Esophagus squamous epithelium (tissue), 4 donors: ENCODE results near the gene VMO1.

Experiments
- POLR2A ChIP-seq, 4 donors: fragments of 450-650 bp; IDR thresholded peaks; one replicate each; pipeline ENCODE4 v1.6.1; 2017; ENCODE audit warnings: antibody characterized with exemption in 4 of 4, mild to moderate bottlenecking in 4 of 4, moderate library complexity in 3 of 4
- TF ChIP-seq, protein P1 (sequence below), 6 experiments: fragments of 450-650 bp in 4 of 6; fragments of 200-600 bp in 2 of 6; sonication (generic) in 2 of 6; IDR thresholded peaks; one replicate each; pipeline ENCODE4 v1.5.1; 2016 to 2019; ENCODE audit warnings: antibody characterized with exemption in 6 of 6, mild to moderate bottlenecking in 4 of 6, moderate library complexity in 4 of 6

DNA sequence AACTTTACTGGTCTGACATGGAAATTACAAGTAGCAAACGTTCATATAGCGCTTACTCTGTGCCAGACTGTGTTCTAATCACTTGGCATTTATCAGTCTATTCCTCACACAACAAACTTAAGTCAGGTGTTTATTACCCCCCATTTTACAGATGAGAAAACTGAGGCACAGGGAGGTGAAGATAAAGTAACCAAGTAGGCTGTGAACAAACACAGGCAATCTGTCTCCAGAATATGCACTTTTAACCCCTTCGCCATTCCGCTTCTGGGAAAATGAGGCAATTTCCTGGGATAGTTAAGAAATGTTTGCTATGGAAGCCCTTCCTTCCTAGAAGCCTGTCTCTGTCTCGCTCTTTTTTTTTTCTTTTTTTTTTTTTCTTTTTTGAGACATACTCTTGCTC lies 34.2 kb downstream of the VMO1 start:
- TF ChIP-seq, protein P1, sequence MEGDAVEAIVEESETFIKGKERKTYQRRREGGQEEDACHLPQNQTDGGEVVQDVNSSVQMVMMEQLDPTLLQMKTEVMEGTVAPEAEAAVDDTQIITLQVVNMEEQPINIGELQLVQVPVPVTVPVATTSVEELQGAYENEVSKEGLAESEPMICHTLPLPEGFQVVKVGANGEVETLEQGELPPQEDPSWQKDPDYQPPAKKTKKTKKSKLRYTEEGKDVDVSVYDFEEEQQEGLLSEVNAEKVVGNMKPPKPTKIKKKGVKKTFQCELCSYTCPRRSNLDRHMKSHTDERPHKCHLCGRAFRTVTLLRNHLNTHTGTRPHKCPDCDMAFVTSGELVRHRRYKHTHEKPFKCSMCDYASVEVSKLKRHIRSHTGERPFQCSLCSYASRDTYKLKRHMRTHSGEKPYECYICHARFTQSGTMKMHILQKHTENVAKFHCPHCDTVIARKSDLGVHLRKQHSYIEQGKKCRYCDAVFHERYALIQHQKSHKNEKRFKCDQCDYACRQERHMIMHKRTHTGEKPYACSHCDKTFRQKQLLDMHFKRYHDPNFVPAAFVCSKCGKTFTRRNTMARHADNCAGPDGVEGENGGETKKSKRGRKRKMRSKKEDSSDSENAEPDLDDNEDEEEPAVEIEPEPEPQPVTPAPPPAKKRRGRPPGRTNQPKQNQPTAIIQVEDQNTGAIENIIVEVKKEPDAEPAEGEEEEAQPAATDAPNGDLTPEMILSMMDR (IDR thresholded peaks at IDR 0.05): no peak
- no peak for TF ChIP-seq POLR2A (IDR thresholded peaks at IDR 0.05)
